Measurements from ENCODE around the gene MYO18B. TPM values are rescaled to one million over a fixed set of nuclear protein-coding genes. Genes with fewer than 3 reads are reported as not detected.

Gene MYO18B
- total and polyA plus RNA-seq, 2 of the 8 experiments (the other 6 are each of a cell fraction or from before 2014, with no cell fraction given): 0.62 to 0.78 TPM

DNA sequence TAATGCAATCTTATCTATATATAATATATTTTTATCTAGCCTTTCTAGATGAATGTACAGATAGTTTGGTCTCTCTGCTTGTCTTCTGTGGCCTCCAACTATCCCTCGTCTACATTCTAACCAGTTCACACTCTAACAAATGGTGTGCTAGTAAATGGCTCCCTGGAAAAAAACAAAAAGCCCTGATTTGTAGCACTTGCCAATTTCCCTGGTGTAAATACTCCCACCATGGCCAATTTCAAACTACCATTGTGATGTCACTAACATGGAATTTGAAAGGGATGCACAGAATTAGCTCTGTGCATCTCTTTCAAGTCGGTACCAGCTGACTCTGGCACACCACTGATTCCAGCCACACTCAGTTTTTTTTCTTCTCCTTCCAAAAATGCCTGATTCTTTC is 154.6 kb downstream of the MYO18B start:
- H2BK12ac ChIP-seq (ENCODE audit: low read depth, low read length): no peak overlapping the region
- no peak for FAIRE-seq
- CTCF ChIA-PET (ENCODE audit: partially characterized antibody): interaction anchor here (0.5 to 1.7 kb wide), 14 partner anchors 9 to 436 kb away, joined by 3 to 9 read pairs (median 4); no protein-coding TSS in a partner anchor
- H3K18ac ChIP-seq (ENCODE audit: extremely low read depth, low read length): no peak overlapping the region
- no peaks in the 10 kb centered on the region for H4K20me1 ChIP-seq (replicated peaks in 1 of 2; ENCODE audit: control insufficient read depth in 1 of 2, insufficient read depth in 2 of 2, low read length in 2 of 2)
- H3K23me2 ChIP-seq (ENCODE audit: low read depth, low read length): peaks cover 5% of the 10 kb centered on the region; the same call in 1 of the 2 replicates
- H3K23ac ChIP-seq (ENCODE audit: insufficient read length): no peak overlapping the region
- no peaks in the 10 kb centered on the region for H3K9me3 ChIP-seq (ENCODE audit: insufficient read depth in 2 of 2, low read depth in 1 of 2, low read length in 1 of 2)
- H2AK5ac ChIP-seq (ENCODE audit: low read depth, low read length): no peak overlapping the region
- no peak overlapping the region for H3K27ac ChIP-seq (ENCODE audit: low read depth, low read length)
- H2BK120ac ChIP-seq (replicated peaks; ENCODE audit: low read depth, low read length): no peak overlapping the region
- H4K91ac ChIP-seq (replicated peaks; ENCODE audit: insufficient read length, low read length): no peak overlapping the region
- 98% methylated on average over 2 of the region's 2 CpGs; no CpG with 5 or more reads in 1 of the 2 experiments for WGBS, 2 experiments (ENCODE audit: extremely low coverage in 1 of 2, insufficient coverage in 1 of 2, insufficient read length in 1 of 2, insufficient replicate concordance in 2 of 2, low coverage in 1 of 2, low lambda C conversion rate in 2 of 2, missing lambda C conversion rate in 1 of 2)
- H3K36me3 ChIP-seq (ENCODE audit: control insufficient read depth in 2 of 4, insufficient read depth in 4 of 4, low read length in 3 of 4): no peaks in the 10 kb centered on the region
- no peak overlapping the region for H2AFZ ChIP-seq (ENCODE audit: low read length)
- no peaks in the 10 kb centered on the region for H3K27me3 ChIP-seq (replicated peaks in 1 of 4; ENCODE audit: control insufficient read depth in 3 of 4, extremely low read depth in 1 of 4, insufficient read depth in 3 of 4, low read length in 3 of 4)
- H3K14ac ChIP-seq (ENCODE audit: insufficient read length): no peak overlapping the region
- H4K5ac ChIP-seq (ENCODE audit: insufficient read length, low read depth, low read length): no peak overlapping the region
- no peak overlapping the region for H3K4me2 ChIP-seq (ENCODE audit: insufficient read depth in 1 of 2, low read depth in 2 of 2, low read length in 2 of 2)
- H2BK5ac ChIP-seq (ENCODE audit: low read depth, low read length): no peak overlapping the region
- H2BK20ac ChIP-seq (ENCODE audit: low read length): no peak overlapping the region
- POLR2A ChIA-PET (ENCODE audit: partially characterized antibody): no interaction called here
- H3K4ac ChIP-seq (replicated peaks; ENCODE audit: insufficient read length, low read depth, low read length): no peak overlapping the region
- H3K4me1 ChIP-seq (replicated peaks in 1 of 4; ENCODE audit: control insufficient read depth in 3 of 4, insufficient read depth in 4 of 4, low read length in 3 of 4): no peaks in the 10 kb centered on the region
- no peak overlapping the region for H3K9ac ChIP-seq (replicated peaks in 1 of 4; ENCODE audit: extremely low read depth in 1 of 4, low read depth in 3 of 4, low read length in 3 of 4)
- H3K4me3 ChIP-seq (ENCODE audit: extremely low read depth in 1 of 4, insufficient read depth in 2 of 4, low read depth in 3 of 4, low read length in 4 of 4): no peak overlapping the region
- no peak overlapping the region for H3K56ac ChIP-seq (replicated peaks; ENCODE audit: insufficient read length, low read depth, low read length)
- H3K79me1 ChIP-seq (ENCODE audit: low read depth, low read length): no peaks in the 10 kb centered on the region
- no peaks in the 10 kb centered on the region for H3K79me2 ChIP-seq (ENCODE audit: control insufficient read depth in 1 of 2, insufficient read depth in 2 of 2, low read length in 2 of 2)
- DNase-seq (ENCODE audit: low read depth in 1 of 2, low spot score in 2 of 2): no peak
- TF ChIP-seq E2F6 (IDR thresholded peaks at IDR 0.05) (no peak), CEBPB (IDR thresholded peaks at IDR 0.05; ENCODE audit: low read depth, low read length) (no peak), SIRT6 (IDR thresholded peaks at IDR 0.05; ENCODE audit: low read length) (no peak), ATF2 (IDR thresholded peaks at IDR 0.05; ENCODE audit: low read length) (no peak), HDAC2 (IDR thresholded peaks at IDR 0.05; ENCODE audit: borderline replicate concordance in 1 of 2, low read depth in 2 of 2, low read length in 2 of 2) (no peak), BCL11A (IDR thresholded peaks at IDR 0.05; ENCODE audit: low read depth in 2 of 2, low read length in 2 of 2) (no peak), POU5F1 (IDR thresholded peaks at IDR 0.05; ENCODE audit: low read depth, low read length) (no peak), NANOG (IDR thresholded peaks at IDR 0.05; ENCODE audit: insufficient read depth, low read depth, low read length, poor library complexity, severe bottlenecking) (no peak), TEAD4 (IDR thresholded peaks at IDR 0.05; ENCODE audit: low read depth, low read length) (no peak)
- TF ChIP-seq, protein P1, sequence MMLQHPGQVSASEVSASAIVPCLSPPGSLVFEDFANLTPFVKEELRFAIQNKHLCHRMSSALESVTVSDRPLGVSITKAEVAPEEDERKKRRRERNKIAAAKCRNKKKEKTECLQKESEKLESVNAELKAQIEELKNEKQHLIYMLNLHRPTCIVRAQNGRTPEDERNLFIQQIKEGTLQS (IDR thresholded peaks at IDR 0.05; ENCODE audit: insufficient read depth, low read depth, low read length): no peak
- H2BK15ac ChIP-seq (ENCODE audit: low read length): no peak overlapping the region
- no peak overlapping the region for H4K8ac ChIP-seq (ENCODE audit: extremely low read depth, insufficient read depth, low read length)
